GM12878 (cell line): ENCODE data around the gene ACSL4. TPM values are rescaled to one million over a fixed set of nuclear protein-coding genes. Genes with fewer than 3 reads are reported as not detected.

Source experiments
- ATAC-seq: fragments of 200-7000 bp; cut with Tn5 transposase; 3 replicates; pipeline ENCODE4 v1.9.1; 2020; ENCODE audit warnings: mild to moderate bottlenecking, moderate library complexity
- BruUV-seq: library from RNA; stranded (reverse); fragments of 400-500 nt; replicated peaks from 2 replicates; lab custom pipeline; 2021; lab: Mats Ljungman, UMichigan
- CTCF ChIA-PET: fragments of 300-600 bp; sonication (Branson Sonifier 250); formaldehyde crosslinking; extraction: SDS; loops from one replicate; lab custom pipeline; 2021; ENCODE audit warnings: inconsistent platforms; lab: Yijun Ruan, JAX
- POLR2A ChIA-PET: fragments of 350-600 bp; formaldehyde crosslinking; extraction: SDS; loops from one replicate; lab custom pipeline; 2021; ENCODE audit warnings: inconsistent platforms; lab: Charles Lee
- RAD21 ChIA-PET: fragments of 300-600 bp; sonication (Branson Sonifier 250); formaldehyde crosslinking; loops from one replicate; lab custom pipeline; 2023; ENCODE audit warnings: antibody characterized with exemption; ENCODE audit not compliant: unreplicated experiment; lab: Charles Lee
- SMC1A ChIA-PET: fragments of 300-600 bp; sonication (Branson Sonifier 250); formaldehyde crosslinking; loops from one replicate; lab custom pipeline; 2023; ENCODE audit not compliant: unreplicated experiment, uncharacterized antibody; lab: Charles Lee
- DNase-seq: peaks from one replicate; pipeline ENCODE4 v3.0.0-alpha.2; 2011; ENCODE audit warnings: low read depth, low spot score
- FAIRE-seq: peaks from 3 replicates; lab custom pipeline; 2011; peaks lifted over from hg19 to GRCh38; lab: Jason Lieb, UNC
- H2AFZ ChIP-seq: 2 replicates; pipeline ENCODE4 v1.6.0; 2011; ENCODE audit warnings: low read depth, low read length, control low read depth; ENCODE audit not compliant: control insufficient read depth
- H3K27ac ChIP-seq: 2 replicates; pipeline ENCODE4 v1.5.1; 2011; ENCODE audit warnings: control low read depth; ENCODE audit not compliant: control insufficient read depth, insufficient read depth
- H3K27me3 ChIP-seq, 2 experiments: replicated peaks in 1 of 2; 2 replicates each; pipeline versions ENCODE4 v1.6.0 to v1.6.1; 2011; ENCODE audit warnings: low read length in 1 of 2; ENCODE audit not compliant: control insufficient read depth in 2 of 2, insufficient read depth in 2 of 2
- H3K36me3 ChIP-seq, 2 experiments: 2 replicates each; pipeline ENCODE4 v1.5.1; 2011; ENCODE audit warnings: low read length in 1 of 2; ENCODE audit not compliant: control insufficient read depth in 2 of 2, insufficient read depth in 2 of 2
- H3K4me1 ChIP-seq: 2 replicates; pipeline ENCODE4 v1.6.1; 2011; ENCODE audit warnings: mild to moderate bottlenecking, low read length, moderate library complexity, mixed read lengths; ENCODE audit not compliant: control insufficient read depth, insufficient read depth
- H3K4me2 ChIP-seq: 2 replicates; pipeline ENCODE4 v1.6.0; 2011; ENCODE audit warnings: control low read depth; ENCODE audit not compliant: control insufficient read depth, insufficient read depth
- H3K4me3 ChIP-seq: fragments of 200-600 bp; sonication (generic); 2 replicates; pipeline ENCODE4 v1.5.1; 2016
- H3K79me2 ChIP-seq: 2 replicates; pipeline ENCODE4 v1.6.0; 2011; ENCODE audit warnings: low read length; ENCODE audit not compliant: control insufficient read depth, insufficient read depth
- H3K9ac ChIP-seq: 2 replicates; pipeline ENCODE4 v1.8.0; 2011; ENCODE audit warnings: low read length, control low read depth, mixed read lengths; ENCODE audit not compliant: control insufficient read depth, insufficient read depth
- H3K9me3 ChIP-seq: replicated peaks from 3 replicates; pipeline ENCODE4 v1.5.1; 2011; ENCODE audit warnings: mild to moderate bottlenecking, low read length; ENCODE audit not compliant: control insufficient read depth, insufficient read depth
- H4K20me1 ChIP-seq: 2 replicates; pipeline ENCODE4 v1.6.0; 2011; ENCODE audit not compliant: control insufficient read depth, insufficient read depth
- MXI1 ChIP-seq: fragments of 150-350 bp; IDR thresholded peaks from 2 replicates; pipeline ENCODE4 v1.6.1; 2011; ENCODE audit warnings: low read depth, mild to moderate bottlenecking, inconsistent platforms, low read length, improper control_type of control experiment
- RAD51 ChIP-seq: fragments of 450-650 bp; IDR thresholded peaks from 2 replicates; pipeline ENCODE4 v1.6.1; 2016; ENCODE audit warnings: moderate library complexity, mild to moderate bottlenecking, inconsistent platforms
- RELA ChIP-seq: fragments of 450-650 bp; IDR thresholded peaks from 2 replicates; pipeline ENCODE4 v1.8.0; 2014; ENCODE audit warnings: borderline replicate concordance; ENCODE audit not compliant: partially characterized antibody
- SMC3 ChIP-seq: IDR thresholded peaks from 2 replicates; pipeline ENCODE4 v1.6.1; 2011; ENCODE audit warnings: low read length, improper control_type of control experiment, borderline replicate concordance
- ZNF622 ChIP-seq: fragments of 450-650 bp; IDR thresholded peaks from 2 replicates; pipeline ENCODE4 v1.6.1; 2017; ENCODE audit warnings: mild to moderate bottlenecking, inconsistent platforms
- WGBS: methylation state at CpG from one replicate; pipeline ENCODE4 v1.1.6; 2016; ENCODE audit warnings: low lambda C conversion rate; ENCODE audit not compliant: insufficient replicate concordance, insufficient coverage; ENCODE audit errors: missing lambda C conversion rate; 5-methylcytosine and 5-hydroxymethylcytosine counted together
- in situ Hi-C: fragments of 300-500 bp; cut with MboI; formaldehyde crosslinking; loops from 9 replicates; pipeline ENCODE4 v1.14.3; 2018; ENCODE audit warnings: mixed read lengths
- intact Hi-C: fragments of 100-400 bp; cut with micrococcal nuclease; formaldehyde crosslinking; loops from one replicate; pipeline ENCODE4 v1.14.2; 2022; ENCODE audit not compliant: unreplicated experiment
- polyA plus RNA-seq, 11 experiments: library from polyadenylated mRNA; depleted of rRNA in 4 of 11; unstranded in 6 of 11; stranded (reverse) in 5 of 11; fragments of >200 nt; fragmentation: Nextera tagmentation in 4 of 11; fragmentation: Illumina TruSeq in 1 of 11; extraction: Ambion mirVana in 4 of 11; extraction: Trizol in 1 of 11; gene quantifications; 1 replicate in 1 of 11; 2 replicates in 10 of 11; pipeline versions ENCODE4 v1.2.1 to v1.2.3, GENCODE V29; 2011 to 2016; ENCODE audit warnings: inconsistent platforms in 2 of 11, missing spikeins in 2 of 11, low read depth in 1 of 11
- total RNA-seq, 4 experiments: library from RNA; depleted of rRNA in 3 of 4; stranded (reverse); fragments of >200 nt in 3 of 4; fragmentation: Illumina TruSeq in 1 of 4; extraction: Trizol in 1 of 4; gene quantifications; 2 replicates each; pipeline versions ENCODE4 v1.2.1 to v1.2.3, GENCODE V29; 2013 to 2021
- TF ChIP-seq, protein P1 (sequence below): IDR thresholded peaks from 2 replicates; pipeline ENCODE4 v1.6.1; 2012; ENCODE audit warnings: low read depth, low read length, improper control_type of control experiment
- TF ChIP-seq, protein P2 (sequence below): fragments of 450-650 bp; IDR thresholded peaks from 2 replicates; pipeline ENCODE4 v1.6.1; 2017; ENCODE audit warnings: mild to moderate bottlenecking, moderate library complexity
- TF ChIP-seq, protein P3 (sequence below), 3 experiments: IDR thresholded peaks in 2 of 3; conservative IDR thresholded peaks in 1 of 3; 2 replicates each; pipeline ENCODE4 v1.5.1; 2011; ENCODE audit warnings: low read depth in 3 of 3, low read length in 3 of 3, mild to moderate bottlenecking in 3 of 3, control low read depth in 2 of 3, moderate library complexity in 2 of 3, inconsistent platforms in 1 of 3, mixed read lengths in 1 of 3; ENCODE audit not compliant: control insufficient read depth in 2 of 3, insufficient read depth in 1 of 3; ENCODE audit errors: extremely low read depth in 1 of 3

ACSL4 gene
- total and polyA plus RNA-seq, 10 of the 15 experiments (the other 5 are each of a cell fraction or from before 2014, with no cell fraction given): 20.7 to 66.6 (median 45.4) TPM

DNA sequence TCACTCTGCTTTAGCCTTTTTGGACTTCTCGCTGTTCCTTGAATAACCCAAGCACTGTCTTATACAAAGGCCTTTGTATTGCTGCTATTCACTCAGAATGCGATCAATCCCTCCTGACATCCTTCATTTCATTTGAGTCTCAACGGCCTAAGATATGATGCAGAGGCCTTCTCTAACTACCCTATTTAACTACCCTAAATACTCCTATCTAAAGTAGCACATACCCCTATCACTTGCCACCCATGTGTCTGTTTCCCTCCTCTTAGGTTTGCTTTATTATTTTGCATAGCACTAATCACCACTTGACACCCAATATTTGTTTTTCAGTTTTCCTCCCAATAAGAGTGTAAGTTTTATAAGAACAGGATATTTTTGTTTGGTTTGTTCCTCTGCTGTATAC is 42.3 kb upstream of the ACSL4 start:
- Histone ChIP-seq H3K27me3 (no peaks in the 10 kb centered on the region), H4K20me1 (no peaks in the 10 kb centered on the region), H2AFZ (no peak overlapping the region), H3K36me3 (no peaks in the 10 kb centered on the region), H3K9ac (no peak overlapping the region), H3K4me2 (no peak overlapping the region), H3K79me2 (no peaks in the 10 kb centered on the region), H3K9me3 (no peaks in the 10 kb centered on the region), H3K4me3 (no peak overlapping the region), H3K27ac (no peak overlapping the region), H3K4me1 (peaks cover 6% of the 10 kb centered on the region; the same call in 1 of the 2 replicates)
- in situ Hi-C loops (no loop called here), intact Hi-C loops (loop anchor here (2.0 kb wide), 1 partner anchor 73 kb away; no protein-coding TSS in a partner anchor)
- SMC1A ChIA-PET: interaction anchor here (0.9 to 5.7 kb wide), 12 partner anchors 9 to 116 kb away, joined by 3 to 44 read pairs (median 10); partner anchors contain the start of gene ACSL4
- no peak for FAIRE-seq
- ATAC-seq: no peak
- POLR2A ChIA-PET: interaction anchor here (0.9 to 2.1 kb wide), 5 partner anchors 9 to 81 kb away, joined by 3 to 10 read pairs (median 4); no protein-coding TSS in a partner anchor
- no peak for DNase-seq
- BruUV-seq: no TSS peak
- CTCF ChIA-PET: interaction anchor here (0.7 to 2.9 kb wide), 9 partner anchors 8 to 116 kb away, joined by 3 to 16 read pairs (median 4); partner anchors contain the start of gene ACSL4
- 36% methylated on average over 3 of the region's 3 CpGs for WGBS
- no peak for TF ChIP-seq SMC3
- TF ChIP-seq, protein P1, sequence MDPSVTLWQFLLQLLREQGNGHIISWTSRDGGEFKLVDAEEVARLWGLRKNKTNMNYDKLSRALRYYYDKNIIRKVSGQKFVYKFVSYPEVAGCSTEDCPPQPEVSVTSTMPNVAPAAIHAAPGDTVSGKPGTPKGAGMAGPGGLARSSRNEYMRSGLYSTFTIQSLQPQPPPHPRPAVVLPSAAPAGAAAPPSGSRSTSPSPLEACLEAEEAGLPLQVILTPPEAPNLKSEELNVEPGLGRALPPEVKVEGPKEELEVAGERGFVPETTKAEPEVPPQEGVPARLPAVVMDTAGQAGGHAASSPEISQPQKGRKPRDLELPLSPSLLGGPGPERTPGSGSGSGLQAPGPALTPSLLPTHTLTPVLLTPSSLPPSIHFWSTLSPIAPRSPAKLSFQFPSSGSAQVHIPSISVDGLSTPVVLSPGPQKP: no peak
- TF ChIP-seq ZNF622: no peak
- TF ChIP-seq RAD51: no peak
- no peak for TF ChIP-seq MXI1
- TF ChIP-seq, protein P2, sequence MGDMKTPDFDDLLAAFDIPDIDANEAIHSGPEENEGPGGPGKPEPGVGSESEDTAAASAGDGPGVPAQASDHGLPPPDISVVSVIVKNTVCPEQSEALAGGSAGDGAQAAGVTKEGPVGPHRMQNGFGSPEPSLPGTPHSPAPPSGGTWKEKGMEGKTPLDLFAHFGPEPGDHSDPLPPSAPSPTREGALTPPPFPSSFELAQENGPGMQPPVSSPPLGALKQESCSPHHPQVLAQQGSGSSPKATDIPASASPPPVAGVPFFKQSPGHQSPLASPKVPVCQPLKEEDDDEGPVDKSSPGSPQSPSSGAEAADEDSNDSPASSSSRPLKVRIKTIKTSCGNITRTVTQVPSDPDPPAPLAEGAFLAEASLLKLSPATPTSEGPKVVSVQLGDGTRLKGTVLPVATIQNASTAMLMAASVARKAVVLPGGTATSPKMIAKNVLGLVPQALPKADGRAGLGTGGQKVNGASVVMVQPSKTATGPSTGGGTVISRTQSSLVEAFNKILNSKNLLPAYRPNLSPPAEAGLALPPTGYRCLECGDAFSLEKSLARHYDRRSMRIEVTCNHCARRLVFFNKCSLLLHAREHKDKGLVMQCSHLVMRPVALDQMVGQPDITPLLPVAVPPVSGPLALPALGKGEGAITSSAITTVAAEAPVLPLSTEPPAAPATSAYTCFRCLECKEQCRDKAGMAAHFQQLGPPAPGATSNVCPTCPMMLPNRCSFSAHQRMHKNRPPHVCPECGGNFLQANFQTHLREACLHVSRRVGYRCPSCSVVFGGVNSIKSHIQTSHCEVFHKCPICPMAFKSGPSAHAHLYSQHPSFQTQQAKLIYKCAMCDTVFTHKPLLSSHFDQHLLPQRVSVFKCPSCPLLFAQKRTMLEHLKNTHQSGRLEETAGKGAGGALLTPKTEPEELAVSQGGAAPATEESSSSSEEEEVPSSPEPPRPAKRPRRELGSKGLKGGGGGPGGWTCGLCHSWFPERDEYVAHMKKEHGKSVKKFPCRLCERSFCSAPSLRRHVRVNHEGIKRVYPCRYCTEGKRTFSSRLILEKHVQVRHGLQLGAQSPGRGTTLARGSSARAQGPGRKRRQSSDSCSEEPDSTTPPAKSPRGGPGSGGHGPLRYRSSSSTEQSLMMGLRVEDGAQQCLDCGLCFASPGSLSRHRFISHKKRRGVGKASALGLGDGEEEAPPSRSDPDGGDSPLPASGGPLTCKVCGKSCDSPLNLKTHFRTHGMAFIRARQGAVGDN: no peak
- no peak for TF ChIP-seq RELA
- TF ChIP-seq, protein P3, sequence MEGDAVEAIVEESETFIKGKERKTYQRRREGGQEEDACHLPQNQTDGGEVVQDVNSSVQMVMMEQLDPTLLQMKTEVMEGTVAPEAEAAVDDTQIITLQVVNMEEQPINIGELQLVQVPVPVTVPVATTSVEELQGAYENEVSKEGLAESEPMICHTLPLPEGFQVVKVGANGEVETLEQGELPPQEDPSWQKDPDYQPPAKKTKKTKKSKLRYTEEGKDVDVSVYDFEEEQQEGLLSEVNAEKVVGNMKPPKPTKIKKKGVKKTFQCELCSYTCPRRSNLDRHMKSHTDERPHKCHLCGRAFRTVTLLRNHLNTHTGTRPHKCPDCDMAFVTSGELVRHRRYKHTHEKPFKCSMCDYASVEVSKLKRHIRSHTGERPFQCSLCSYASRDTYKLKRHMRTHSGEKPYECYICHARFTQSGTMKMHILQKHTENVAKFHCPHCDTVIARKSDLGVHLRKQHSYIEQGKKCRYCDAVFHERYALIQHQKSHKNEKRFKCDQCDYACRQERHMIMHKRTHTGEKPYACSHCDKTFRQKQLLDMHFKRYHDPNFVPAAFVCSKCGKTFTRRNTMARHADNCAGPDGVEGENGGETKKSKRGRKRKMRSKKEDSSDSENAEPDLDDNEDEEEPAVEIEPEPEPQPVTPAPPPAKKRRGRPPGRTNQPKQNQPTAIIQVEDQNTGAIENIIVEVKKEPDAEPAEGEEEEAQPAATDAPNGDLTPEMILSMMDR (IDR thresholded peaks at IDR 0.05 in 2 of 3, conservative IDR thresholded peaks at IDR 0.05 in 1 of 3; ENCODE audit: control insufficient read depth in 2 of 3, extremely low read depth in 1 of 3, insufficient read depth in 1 of 3, low read depth in 3 of 3, low read length in 3 of 3): no peak
- RAD21 ChIA-PET: interaction anchor here (1.2 to 4.5 kb wide), 17 partner anchors 9 to 288 kb away, joined by 3 to 33 read pairs (median 4); partner anchors contain the start of gene ACSL4
